ENCODE measurements around the gene RFNG.

- TF ChIP-seq EZH2 (IDR thresholded peaks at IDR 0.05; ENCODE audit: borderline replicate concordance, low read depth, low read length, poor library complexity, severe bottlenecking) (no peak), CTCF (conservative IDR thresholded peaks at IDR 0.05; ENCODE audit: low read depth, low read length) (no peak)
Measured at GRCh38 chr17:82054351-82055022, 2.9 kb upstream of the RFNG start.

All from A673 (cell line).